ENCODE data around the gene DNAH12. TPM values are rescaled to one million over a fixed set of nuclear protein-coding genes. Genes with fewer than 3 reads are reported as not detected.

DNAH12 gene
- total and polyA plus RNA-seq, 9 of the 15 experiments (the other 6 are each of a cell fraction or from before 2014, with no cell fraction given): 0.01 to 0.04 (median 0.01) TPM; not detected in 5

- TF ChIP-seq TOE1 (IDR thresholded peaks at IDR 0.05; ENCODE audit: borderline replicate concordance) (no peak), TOE1 (CRISPR knock-in tag; IDR thresholded peaks at IDR 0.05; ENCODE audit: borderline replicate concordance, low read depth) (no peak), HMGXB4 (CRISPR knock-in tag; IDR thresholded peaks at IDR 0.05) (no peak), ZFP30 (CRISPR knock-in tag; IDR thresholded peaks at IDR 0.05; ENCODE audit: borderline replicate concordance) (no peak), ZNF551 (CRISPR knock-in tag; IDR thresholded peaks at IDR 0.05) (no peak), ZNF324 (CRISPR knock-in tag; IDR thresholded peaks at IDR 0.05) (no peak), HNRNPLL (IDR thresholded peaks at IDR 0.05; ENCODE audit: low read depth, low read length, poor library complexity, severe bottlenecking) (no peak), ZNF140 (CRISPR knock-in tag; IDR thresholded peaks at IDR 0.05) (no peak), ETS1 (conservative IDR thresholded peaks at IDR 0.05; ENCODE audit: control insufficient read depth, low read depth, low read length) (no peak), NELFE (IDR thresholded peaks at IDR 0.05; ENCODE audit: insufficient read depth, insufficient read length) (no peak), CREM (IDR thresholded peaks at IDR 0.05; ENCODE audit: low read depth) (no peak), GABPB2 (CRISPR knock-in tag; conservative IDR thresholded peaks at IDR 0.05) (no peak), GATAD2A (IDR thresholded peaks at IDR 0.05) (no peak)
Observed at GRCh38 chr3:57577801-57578200, 33.7 kb upstream of the DNAH12 start (continued).
